Choroid plexus epithelial cell (primary cell): ENCODE measurements around the gene FAM168B.

ENCODE experiments used
- DNase-seq: peaks from one replicate; pipeline ENCODE4 v3.0.0-alpha.2; 2010; ENCODE audit warnings: low read depth
- H3K4me3 ChIP-seq: 2 replicates; pipeline ENCODE4 v1.5.1; 2011; ENCODE audit warnings: low read depth, mild to moderate bottlenecking, control low read depth, low read length, moderate library complexity
- TF ChIP-seq, protein P1 (sequence below): conservative IDR thresholded peaks from 2 replicates; pipeline ENCODE4 v1.5.1; 2011; ENCODE audit warnings: low read depth, mild to moderate bottlenecking, control low read depth, inconsistent platforms, low read length, moderate library complexity

Gene FAM168B

GRCh38 chr2:131005216-131005935 is 87.9 kb downstream of the FAM168B start:
- no peak for DNase-seq
- no peak overlapping the region for H3K4me3 ChIP-seq
- TF ChIP-seq, protein P1, sequence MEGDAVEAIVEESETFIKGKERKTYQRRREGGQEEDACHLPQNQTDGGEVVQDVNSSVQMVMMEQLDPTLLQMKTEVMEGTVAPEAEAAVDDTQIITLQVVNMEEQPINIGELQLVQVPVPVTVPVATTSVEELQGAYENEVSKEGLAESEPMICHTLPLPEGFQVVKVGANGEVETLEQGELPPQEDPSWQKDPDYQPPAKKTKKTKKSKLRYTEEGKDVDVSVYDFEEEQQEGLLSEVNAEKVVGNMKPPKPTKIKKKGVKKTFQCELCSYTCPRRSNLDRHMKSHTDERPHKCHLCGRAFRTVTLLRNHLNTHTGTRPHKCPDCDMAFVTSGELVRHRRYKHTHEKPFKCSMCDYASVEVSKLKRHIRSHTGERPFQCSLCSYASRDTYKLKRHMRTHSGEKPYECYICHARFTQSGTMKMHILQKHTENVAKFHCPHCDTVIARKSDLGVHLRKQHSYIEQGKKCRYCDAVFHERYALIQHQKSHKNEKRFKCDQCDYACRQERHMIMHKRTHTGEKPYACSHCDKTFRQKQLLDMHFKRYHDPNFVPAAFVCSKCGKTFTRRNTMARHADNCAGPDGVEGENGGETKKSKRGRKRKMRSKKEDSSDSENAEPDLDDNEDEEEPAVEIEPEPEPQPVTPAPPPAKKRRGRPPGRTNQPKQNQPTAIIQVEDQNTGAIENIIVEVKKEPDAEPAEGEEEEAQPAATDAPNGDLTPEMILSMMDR = no peak

DNA sequence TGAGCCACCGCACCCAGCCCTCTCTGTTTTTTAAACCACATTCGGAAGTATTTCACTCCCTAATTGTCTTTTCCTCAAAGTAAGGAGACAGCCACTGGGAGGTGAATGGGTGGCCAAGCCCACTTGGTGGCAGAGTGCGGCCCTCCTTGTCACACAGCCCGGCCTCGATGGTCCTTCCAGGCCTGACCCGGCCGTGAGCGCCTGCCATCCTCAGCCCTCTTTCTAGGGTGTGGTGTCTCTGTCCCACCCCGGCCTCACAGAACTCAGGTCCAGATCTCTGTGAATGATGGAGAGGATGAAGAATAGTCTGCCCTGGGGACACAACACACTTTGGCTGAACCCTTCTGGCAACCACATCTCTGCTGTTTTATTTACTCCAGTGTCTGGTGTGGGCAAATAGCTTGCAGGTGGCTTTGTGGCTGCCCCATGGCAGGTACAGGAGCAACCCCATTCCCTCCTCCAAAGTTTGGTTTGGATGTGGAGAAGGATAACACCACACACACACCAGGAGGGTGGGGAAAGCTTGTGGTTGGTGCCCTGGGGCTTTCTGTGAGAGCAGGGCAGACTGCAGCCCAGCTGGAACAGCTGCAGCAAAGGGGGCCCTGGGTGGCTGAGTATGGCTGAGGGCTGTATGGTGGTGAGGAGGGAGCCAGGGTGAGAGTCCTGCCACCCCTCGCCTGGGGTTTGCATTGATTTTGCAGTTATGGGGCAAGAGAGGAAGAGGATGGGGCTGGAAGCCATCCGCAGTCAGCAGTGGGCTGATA is 88.6 kb downstream of the FAM168B start:
- DNase-seq = no peak
- TF ChIP-seq, protein P1 = no peak
- H3K4me3 ChIP-seq = no peak overlapping the region

DNA sequence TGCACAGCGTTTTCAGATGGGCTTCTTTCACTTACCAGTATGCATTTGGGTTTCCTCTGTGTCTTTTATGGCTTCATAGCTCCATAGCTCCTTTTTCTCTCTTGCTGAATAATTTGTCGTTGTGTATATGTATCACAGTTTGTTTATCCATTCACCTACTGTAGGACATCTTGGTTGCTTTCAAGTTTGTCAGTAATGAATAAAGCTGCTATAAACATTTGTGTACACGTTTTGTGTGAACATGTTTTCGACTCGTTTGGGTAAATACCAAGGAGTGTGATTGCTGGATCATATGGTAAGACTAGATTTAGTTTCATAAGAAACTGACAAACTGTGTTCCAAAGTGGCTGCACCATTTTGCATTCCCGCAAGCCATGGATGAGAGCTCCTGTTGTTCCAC is 94.7 kb downstream of the FAM168B start:
- no peak overlapping the region for H3K4me3 ChIP-seq
- TF ChIP-seq, protein P1 = no peak
- DNase-seq = no peak
